GM19397 (cell line): Measurements from ENCODE around the gene GDF2.

Experiments used
- ATAC-seq: cut with Tn5 transposase; IDR thresholded peaks from one replicate; pipeline ENCODE4 v1.9.1; 2021; ENCODE audit warnings: mild to moderate bottlenecking, moderate library complexity; ENCODE audit not compliant: unreplicated experiment

The GDF2 gene

DNA sequence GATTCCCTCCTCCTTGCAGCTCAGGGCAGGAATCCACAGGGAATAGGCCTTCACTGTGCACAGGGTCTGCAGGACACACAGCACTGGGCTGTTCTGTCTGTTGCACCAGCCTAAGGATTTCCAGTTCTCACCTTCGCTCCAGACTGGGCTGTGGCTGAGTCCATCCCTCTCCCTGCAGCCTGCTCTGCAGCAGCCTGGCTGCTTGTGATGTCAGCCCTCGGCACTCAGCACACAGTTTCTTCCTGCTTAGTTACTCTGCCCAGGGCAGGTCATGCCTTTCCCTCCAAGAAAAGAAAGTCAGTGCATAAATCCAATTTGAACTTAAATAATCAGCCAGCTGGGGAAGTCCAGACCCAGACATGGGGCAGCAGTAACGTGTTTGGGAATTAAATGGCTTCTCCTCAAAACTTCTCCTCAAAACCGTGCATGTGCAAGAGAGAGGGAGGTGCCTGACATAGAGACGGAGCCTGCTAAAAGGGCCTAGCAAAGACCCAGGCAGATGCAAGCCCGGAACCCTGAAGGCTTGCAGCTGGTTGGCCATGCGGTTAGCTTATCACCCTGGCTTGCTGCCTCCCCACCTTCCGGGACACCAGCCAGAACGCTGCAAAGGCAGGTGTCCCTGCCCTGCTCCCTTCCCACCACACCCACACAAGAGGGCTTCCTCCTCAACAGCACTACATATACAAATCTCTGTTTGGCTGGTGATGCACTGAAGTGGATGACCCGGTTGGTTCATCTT lies 10.9 kb upstream of the GDF2 start:
- no peak for ATAC-seq

- peak; percentile 68 for ATAC-seq
These were observed 10.2 kb upstream of the GDF2 start for GRCh38 chr10:47311932-47312662.

DNA sequence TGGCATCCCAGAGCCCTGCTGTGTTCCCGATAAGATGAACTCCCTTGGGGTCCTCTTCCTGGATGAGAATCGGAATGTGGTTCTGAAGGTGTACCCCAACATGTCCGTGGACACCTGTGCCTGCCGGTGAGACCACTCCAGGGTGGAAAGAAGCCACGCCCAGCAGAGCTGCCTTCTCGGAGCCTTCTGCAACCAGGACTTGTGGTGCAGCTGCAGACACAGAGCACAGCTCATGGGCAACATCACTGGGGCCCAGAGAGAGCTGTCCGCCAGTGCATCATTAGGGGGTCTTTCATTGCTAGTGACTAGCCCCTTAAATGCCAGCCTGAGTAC lies 9.6 kb upstream of the GDF2 start:
- no peak for ATAC-seq

GRCh38 chr10:47314416-47314970 lies 7.8 kb upstream of the GDF2 start:
- no peak for ATAC-seq

- ATAC-seq = no peak
These were observed 6.8 kb upstream of the GDF2 start for GRCh38 chr10:47315421-47315820.

GRCh38 chr10:47316131-47316530 lies 6.1 kb upstream of the GDF2 start:
- ATAC-seq = no peak

- ATAC-seq = no peak
These were observed 5.0 kb upstream of the GDF2 start for GRCh38 chr10:47317251-47317650.

DNA sequence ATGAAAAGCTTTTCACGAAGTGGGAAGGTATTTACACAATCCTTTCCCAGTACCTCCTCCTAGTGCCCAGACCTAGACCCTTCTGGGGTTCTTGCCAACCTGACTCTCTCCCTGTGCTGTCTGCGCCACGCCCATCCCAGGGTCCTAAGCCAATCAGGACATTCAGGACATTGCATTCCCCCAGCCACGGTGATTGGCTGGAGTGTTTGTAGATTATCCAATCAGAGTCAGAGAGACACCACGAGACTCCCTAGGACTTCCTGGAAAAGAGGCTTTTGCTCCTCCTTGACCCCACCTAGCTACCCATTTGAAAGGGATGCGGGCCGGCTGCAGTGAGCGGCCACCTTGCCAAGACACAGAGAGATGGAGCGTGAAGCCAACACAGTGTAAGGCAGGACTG lies 3.5 kb upstream of the GDF2 start:
- no peak for ATAC-seq

- ATAC-seq = no peak
These were observed 2.5 kb upstream of the GDF2 start for GRCh38 chr10:47319784-47320183.

DNA sequence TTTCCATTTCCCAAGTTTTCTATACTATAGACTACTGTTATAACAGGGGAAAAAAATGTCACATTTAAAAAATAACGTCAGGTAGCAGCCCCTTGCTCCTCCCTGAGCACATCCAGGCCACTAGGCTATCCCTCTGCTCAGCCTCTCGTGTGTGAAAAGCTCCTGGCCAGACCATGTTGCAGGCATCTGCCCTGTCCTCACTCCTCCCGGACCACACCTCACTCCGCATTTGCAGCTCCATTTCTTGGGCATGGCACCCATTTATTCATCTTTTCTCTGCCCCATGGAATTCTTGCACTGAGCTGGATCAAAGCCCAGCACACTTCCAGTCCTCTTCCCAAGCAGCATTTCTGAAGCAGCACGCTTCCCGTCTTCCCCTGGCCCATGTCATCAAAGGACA lies 1.4 kb upstream of the GDF2 start:
- no peak for ATAC-seq

- ATAC-seq = no peak
These were observed 596 bp upstream of the GDF2 start for GRCh38 chr10:47321521-47322195.

DNA sequence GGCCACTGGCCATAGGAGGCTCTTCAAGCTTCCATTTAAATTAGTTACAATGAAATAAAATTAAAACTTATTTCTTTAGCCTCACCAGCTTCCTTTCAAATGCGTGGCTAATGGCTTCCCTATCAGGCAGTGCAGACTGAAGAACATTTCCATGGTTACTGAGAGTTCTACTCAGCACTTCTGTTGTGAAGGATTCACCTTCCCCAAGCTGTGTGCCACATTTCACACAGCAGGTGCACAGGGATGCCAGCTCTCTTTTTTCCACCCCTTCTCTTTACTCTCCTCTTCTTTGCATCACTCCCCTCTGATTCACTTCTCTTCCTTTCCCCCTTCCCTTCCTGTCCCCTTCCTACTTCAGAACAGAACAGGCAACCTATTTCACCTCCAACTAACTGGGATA lies 833 bp downstream of the GDF2 start:
- no peak for ATAC-seq

DNA sequence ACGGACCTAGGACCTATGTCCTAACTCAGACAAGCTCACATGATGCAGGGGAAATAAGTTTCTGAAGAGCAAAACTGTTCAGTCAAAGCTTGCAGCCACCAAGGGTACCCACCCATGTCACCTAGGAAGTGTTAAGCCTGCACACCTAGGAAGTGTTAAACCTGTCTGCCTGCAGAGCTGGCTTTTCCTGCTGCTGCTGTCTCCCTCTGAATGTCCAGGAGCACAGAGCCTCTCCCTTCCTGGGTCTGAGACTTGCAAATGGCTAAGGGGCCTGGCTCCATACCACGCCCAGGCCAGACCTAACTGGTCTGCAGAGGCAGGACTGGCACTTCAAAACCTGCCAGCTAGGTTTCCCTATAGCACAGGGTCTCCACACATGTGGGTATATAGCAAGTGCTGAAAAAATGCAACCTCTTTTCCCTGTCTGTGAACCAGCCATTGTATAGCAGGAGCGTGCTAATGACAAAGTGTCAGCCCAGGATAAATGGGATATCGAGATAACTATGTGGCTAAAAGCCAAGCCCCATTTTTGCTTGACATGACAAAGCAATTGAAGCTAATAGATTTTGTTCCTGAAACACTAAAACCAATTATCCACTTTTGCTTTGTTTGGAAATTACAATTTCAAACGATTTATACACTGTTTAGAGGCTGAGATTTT lies 1.5 kb downstream of the GDF2 start:
- no peak for ATAC-seq

GRCh38 chr10:47325303-47326291 lies 3.3 kb downstream of the GDF2 start:
- no peak for ATAC-seq

DNA sequence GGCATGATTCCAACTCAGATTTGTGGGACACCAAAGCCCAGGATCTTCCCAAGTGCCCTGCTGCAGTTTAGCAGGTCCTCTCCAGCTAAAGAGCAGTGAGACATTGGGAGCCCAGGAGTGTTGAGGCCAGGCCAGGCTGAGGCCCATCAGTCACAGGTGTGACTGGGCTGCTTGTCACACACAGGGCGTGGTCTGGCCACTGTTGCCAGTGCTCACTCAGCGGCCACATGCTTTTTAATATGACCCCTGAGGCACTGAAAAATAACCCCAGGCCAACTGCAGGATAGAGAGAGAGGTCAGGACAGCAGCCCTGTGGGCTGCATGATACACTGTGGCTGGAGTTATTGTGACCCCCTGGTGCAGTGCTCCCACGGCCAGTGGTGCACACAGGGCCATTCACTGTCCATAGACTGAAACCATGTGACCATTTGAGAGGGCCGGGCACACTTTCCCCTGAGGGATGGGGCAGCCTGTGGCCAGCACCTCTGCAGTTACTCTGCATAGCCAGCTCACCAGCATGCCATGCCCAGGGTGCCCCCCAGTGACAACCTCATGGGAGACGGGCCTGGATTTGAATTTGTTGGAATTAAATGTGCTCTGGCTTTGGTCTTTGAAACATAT lies 4.2 kb downstream of the GDF2 start:
- no peak for ATAC-seq

DNA sequence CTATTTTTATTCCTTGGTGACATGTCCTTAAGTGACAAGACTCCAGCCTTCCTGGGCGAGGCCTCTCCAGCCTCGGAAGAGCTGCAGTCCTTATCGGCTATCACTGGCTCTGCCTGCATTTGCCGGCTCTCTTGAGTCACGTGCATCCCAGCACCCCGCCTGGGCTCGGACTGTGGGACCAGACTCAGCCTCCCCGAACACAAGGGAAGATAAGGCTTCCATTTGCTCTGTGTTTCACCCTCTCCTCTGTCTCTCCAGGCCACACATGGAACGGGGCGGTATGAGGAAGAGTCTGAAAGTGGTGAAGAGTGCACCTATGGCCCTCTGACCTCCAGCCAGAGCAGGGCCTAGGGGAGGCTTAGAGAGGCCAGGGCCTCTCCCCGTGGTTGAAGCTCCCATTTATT lies 4.7 kb downstream of the GDF2 start:
- no peak for ATAC-seq

GRCh38 chr10:47329855-47330254 lies 7.6 kb downstream of the GDF2 start:
- ATAC-seq = no peak

DNA sequence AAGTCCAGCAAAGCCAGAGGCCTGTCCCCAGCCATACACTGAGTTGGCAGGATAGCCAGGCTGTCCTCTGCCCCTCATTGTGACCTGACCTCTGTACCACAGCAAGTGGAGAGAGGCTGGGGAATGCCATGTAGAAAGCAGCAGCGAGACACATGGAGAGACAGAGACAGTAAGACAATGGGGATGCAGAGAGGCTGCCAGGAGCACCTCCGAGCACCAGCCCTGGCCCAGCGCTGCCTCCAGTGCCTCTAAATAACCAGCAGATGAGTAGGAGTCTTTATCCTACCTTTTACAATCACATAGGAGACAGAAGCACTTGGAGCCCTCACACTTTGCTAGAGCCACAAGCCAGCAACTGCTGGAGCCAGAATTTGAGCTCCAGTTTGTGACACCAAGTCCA lies 8.1 kb downstream of the GDF2 start:
- ATAC-seq = no peak

DNA sequence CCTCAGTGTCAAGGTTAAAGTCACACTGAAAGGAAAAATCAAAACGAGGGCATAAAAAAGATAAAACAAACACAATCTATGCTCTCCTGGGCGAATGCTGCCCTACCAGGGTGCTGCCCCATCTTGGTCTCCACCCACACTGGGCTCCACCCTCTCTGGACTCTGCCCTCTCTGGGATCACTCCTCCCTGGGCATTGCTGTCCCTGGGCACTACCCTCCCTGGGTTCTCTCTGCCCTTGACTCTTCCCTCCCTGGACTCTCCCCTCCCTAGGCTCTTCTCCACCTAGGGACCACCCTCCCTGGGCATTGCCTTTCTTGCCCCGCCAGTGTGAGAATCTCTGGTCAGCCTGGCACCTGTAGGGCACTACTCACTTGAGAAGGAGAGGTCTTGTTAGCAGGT lies 8.6 kb downstream of the GDF2 start:
- no peak for ATAC-seq

DNA sequence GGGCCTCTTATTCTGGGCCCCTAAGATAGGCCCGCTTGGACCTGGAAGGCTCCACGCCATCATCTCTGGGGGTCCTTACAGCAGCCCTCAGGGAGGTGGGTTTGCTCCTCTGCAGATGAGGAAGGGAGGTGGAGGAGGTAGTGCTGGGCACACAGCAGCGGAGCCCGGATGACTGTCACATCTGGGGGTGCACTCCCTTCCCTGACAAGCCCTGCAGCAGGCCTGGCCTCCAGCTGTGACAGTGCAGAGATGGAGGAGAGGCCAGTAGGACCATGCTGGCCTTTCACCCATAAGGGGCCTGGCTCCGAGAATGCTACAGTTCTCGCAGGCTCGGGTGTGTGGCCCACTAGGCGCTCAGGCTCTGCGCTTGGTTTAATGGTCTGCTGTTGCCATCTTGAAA lies 9.2 kb downstream of the GDF2 start:
- ATAC-seq = no peak
